Activated naive CD8-positive, alpha-beta T cell treated with anti-CD3 and anti-CD28 coated beads, Interleukin-2, amount 10 ng/mL, durations not matched to agents 7 days and 5 days (primary cell): ENCODE data around the gene HOXA10. TPM values are rescaled to one million over a fixed set of nuclear protein-coding genes. Genes with fewer than 3 reads are reported as not detected.

ENCODE experiments used
- ATAC-seq: fragments of 150-1000 bp; cut with Tn5 transposase; one replicate; pipeline ENCODE4 v1.10.0; 2021; ENCODE audit warnings: low read depth, moderate library complexity
- POLR2A ChIA-PET: fragments of 350-600 bp; sonication (Branson Sonifier 250); formaldehyde crosslinking; loops from one replicate; lab custom pipeline; 2021; ENCODE audit warnings: antibody characterized with exemption; lab: Charles Lee
- DNase-seq: peaks from one replicate; pipeline ENCODE4 v3.0.0; 2021
- H3K27ac Mint-ChIP-seq: one replicate; pipeline ENCODE4 v1.8.0; 2022; ENCODE audit warnings: mild to moderate bottlenecking, mixed read lengths
- H3K27me3 Mint-ChIP-seq: one replicate; pipeline ENCODE4 v1.8.0; 2022; ENCODE audit warnings: mild to moderate bottlenecking, moderate library complexity, mixed read lengths
- H3K36me3 Mint-ChIP-seq: one replicate; pipeline ENCODE4 v1.8.0; 2021; ENCODE audit warnings: mild to moderate bottlenecking, mixed read lengths
- H3K4me1 Mint-ChIP-seq: one replicate; pipeline ENCODE4 v1.8.0; 2021; ENCODE audit warnings: mixed read lengths
- H3K4me3 Mint-ChIP-seq: one replicate; pipeline ENCODE4 v1.8.0; 2022; ENCODE audit warnings: mild to moderate bottlenecking, moderate library complexity, mixed read lengths
- H3K9me3 Mint-ChIP-seq: one replicate; pipeline ENCODE4 v1.8.0; 2021; ENCODE audit warnings: mixed read lengths
- total RNA-seq, 2 experiments: library from RNA; stranded (reverse); gene quantifications; one replicate each; pipeline ENCODE4 v1.2.3, GENCODE V29; 2021

Gene HOXA10
- total RNA-seq, 2 experiments from 2014 or later, result not detected

- Mint-ChIP-seq H3K9me3 (no peaks in the 10 kb centered on the region), H3K27me3 (peaks cover 59% of the 10 kb centered on the region), H3K4me3 (no peak overlapping the region), H3K27ac (no peak overlapping the region), H3K36me3 (no peaks in the 10 kb centered on the region), H3K4me1 (peaks cover 11% of the 10 kb centered on the region)
- POLR2A ChIA-PET, result no interaction called here
- no peak for DNase-seq
- no peak for ATAC-seq
Observed at GRCh38 chr7:27146491-27147198, 27.5 kb downstream of the HOXA10 start.

DNA sequence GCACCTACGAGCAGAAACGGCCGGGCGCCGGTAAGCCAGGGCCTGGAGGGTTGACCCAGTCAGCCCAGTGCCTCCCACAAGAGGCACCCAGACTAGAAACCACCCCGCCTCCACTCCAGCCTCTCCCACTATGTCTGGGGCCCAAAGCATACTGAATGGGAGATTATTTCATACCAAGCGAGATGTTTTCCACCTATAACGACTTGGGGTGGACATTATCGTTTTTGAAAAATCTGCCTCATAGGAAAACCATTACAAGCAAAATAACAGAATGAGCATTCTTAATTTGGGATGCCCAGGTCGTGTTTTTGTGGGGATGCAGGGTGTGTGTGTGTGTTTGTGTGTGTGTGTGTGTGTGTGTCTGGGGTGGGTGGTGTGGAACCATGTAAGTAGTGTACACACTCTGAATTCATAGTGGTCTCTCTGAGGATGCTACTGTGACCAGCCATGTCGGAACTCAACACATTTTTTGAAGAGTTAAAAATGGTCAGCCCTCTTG, 28.2 kb downstream of the HOXA10 start:
- DNase-seq (no peak), ATAC-seq (no peak)
- Mint-ChIP-seq H3K27ac (no peak overlapping the region), H3K4me1 (peaks cover 6% of the 10 kb centered on the region), H3K27me3 (peaks cover 52% of the 10 kb centered on the region), H3K9me3 (no peaks in the 10 kb centered on the region), H3K36me3 (no peaks in the 10 kb centered on the region), H3K4me3 (no peak overlapping the region)
- POLR2A ChIA-PET, result interaction anchor here (0.6 kb wide), 1 partner anchor 49 kb away, joined by 5 read pairs; no protein-coding TSS in a partner anchor

DNA sequence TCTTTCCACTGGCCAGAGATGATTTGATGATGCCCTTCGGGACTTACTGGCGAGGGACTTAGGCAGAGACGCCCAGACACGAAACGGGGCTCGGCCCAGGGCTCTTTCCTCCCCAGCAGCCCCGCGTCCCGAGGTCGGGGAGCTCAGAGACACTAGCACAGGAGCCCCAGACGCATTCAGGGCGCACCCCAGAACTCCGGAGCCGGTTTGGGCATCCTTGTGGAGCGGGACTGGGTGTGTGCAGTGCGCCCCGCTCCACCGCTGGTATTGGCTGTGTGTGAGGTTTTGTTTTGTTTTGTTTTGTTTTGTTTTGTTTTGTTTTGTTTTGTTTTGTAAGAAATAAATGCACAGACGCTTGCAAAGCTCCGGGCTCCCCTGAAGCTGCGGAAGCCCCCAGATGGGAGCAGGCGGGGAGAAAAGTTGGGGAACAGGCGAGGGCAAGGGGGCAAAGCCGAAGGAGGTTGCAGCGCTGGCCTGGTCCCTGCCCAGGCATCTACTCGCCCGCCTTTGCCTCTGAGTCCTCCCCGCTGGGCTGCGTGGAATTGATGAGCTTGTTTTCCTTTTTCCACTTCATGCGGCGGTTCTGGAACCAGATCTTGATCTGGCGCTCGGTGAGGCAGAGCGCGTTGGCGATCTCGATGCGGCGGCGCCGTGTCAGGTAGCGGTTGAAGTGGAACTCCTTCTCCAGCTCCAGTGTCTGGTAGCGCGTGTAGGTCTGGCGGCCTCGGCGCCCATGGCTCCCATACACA, 28.8 kb downstream of the HOXA10 start:
- Mint-ChIP-seq H3K4me1 (peaks cover 3% of the 10 kb centered on the region), H3K4me3 (no peak overlapping the region), H3K36me3 (no peaks in the 10 kb centered on the region), H3K9me3 (no peaks in the 10 kb centered on the region), H3K27me3 (peaks cover 47% of the 10 kb centered on the region), H3K27ac (no peak overlapping the region)
- POLR2A ChIA-PET, result interaction anchor here (0.6 kb wide), 1 partner anchor 48 kb away, joined by 5 read pairs; no protein-coding TSS in a partner anchor
- DNase-seq (no peak), ATAC-seq (no peak)

GRCh38 chr7:27144781-27145164, 29.3 kb downstream of the HOXA10 start:
- Mint-ChIP-seq H3K4me1 (peaks cover 2% of the 10 kb centered on the region), H3K36me3 (no peaks in the 10 kb centered on the region), H3K27me3 (peaks cover 42% of the 10 kb centered on the region), H3K9me3 (no peaks in the 10 kb centered on the region), H3K27ac (no peak overlapping the region), H3K4me3 (no peak overlapping the region)
- ATAC-seq, result no peak
- DNase-seq, result no peak
- POLR2A ChIA-PET, result no interaction called here

- ATAC-seq, result no peak
- Mint-ChIP-seq H3K4me3 (no peak overlapping the region), H3K27me3 (peaks cover 36% of the 10 kb centered on the region), H3K27ac (no peak overlapping the region), H3K4me1 (peaks cover 2% of the 10 kb centered on the region), H3K36me3 (no peaks in the 10 kb centered on the region), H3K9me3 (no peaks in the 10 kb centered on the region)
- POLR2A ChIA-PET, result no interaction called here
- DNase-seq, result no peak
Observed at GRCh38 chr7:27143950-27144780, 30.0 kb downstream of the HOXA10 start.

- DNase-seq (no peak), ATAC-seq (no peak)
- peaks cover 2% of the 10 kb centered on the region for H3K4me1 Mint-ChIP-seq
- H3K27me3 Mint-ChIP-seq, result peaks cover 31% of the 10 kb centered on the region
- H3K27ac Mint-ChIP-seq, result no peak within 1 kb of the TSS
- no peaks in the 10 kb centered on the region for H3K36me3 Mint-ChIP-seq
- POLR2A ChIA-PET, result no interaction called here
- H3K4me3 Mint-ChIP-seq, result no peak within 1 kb of the TSS
- no peaks in the 10 kb centered on the region for H3K9me3 Mint-ChIP-seq
Observed at GRCh38 chr7:27143023-27143949, 30.8 kb downstream of the HOXA10 start, which contains the start of gene HOXA5. HOXA5 (minus strand) TSS chr7:27143681; CDS start chr7:27143607, 74 bp downstream.

DNA sequence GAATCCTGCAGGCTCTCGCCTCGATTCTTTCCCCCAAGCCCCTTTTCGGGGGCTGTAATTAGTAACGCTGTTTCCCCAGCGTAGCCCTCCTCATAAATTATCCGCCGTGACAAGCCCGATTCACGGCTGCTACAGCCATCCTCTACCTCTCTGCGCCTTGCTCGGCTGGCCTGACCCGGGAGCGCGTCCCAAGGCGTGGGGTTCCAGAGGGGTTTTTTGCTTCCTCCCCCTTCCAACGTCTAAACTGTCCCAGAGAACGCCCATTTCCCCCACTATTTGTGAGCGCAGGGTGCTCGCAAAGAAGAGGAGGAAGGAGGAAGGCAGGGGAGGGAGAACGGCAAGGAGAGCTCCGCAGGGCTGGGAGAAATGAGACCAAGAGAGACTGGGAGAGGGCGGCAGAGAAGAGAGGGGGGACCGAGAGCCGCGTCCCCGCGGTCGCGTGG, 31.5 kb downstream of the HOXA10 start:
- ATAC-seq (no peak), DNase-seq (no peak)
- no peak overlapping the region for H3K4me3 Mint-ChIP-seq
- H3K27me3 Mint-ChIP-seq, result peaks cover 32% of the 10 kb centered on the region
- POLR2A ChIA-PET, result no interaction called here
- H3K27ac Mint-ChIP-seq, result no peak overlapping the region
- H3K36me3 Mint-ChIP-seq, result no peaks in the 10 kb centered on the region
- H3K9me3 Mint-ChIP-seq, result no peaks in the 10 kb centered on the region
- H3K4me1 Mint-ChIP-seq, result no peaks in the 10 kb centered on the region

DNA sequence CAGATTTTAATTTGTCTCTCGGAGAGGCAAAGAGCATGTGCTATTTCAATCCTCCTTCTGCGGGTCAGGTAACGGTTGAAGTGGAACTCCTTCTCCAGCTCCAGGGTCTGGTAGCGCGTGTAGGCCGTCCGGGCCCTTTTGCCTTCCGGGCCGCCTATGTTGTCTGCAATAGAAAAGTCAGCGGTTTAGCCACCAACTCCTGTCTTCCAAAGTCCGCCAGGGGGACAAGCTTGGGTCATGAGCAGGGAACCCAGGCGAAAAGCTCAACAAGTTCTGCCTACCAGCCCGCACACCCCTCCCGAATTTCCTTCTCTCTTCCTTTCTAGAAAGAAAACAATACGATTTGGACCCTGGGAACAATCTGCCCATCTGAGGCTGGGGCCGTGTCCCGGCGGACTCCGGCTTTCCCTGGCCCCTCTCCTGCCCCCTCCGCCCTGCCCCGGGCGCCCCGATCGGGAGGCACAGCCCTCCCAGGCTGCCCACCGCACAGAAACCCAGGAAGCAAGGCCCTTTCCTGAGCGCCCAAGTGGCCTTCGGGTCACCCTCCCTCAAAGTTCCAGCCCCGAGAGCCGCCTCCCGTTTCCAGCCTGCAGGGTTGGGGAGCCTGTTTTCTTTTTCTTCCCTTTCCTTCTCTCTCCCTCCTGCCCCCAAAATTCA, 32.1 kb downstream of the HOXA10 start:
- Mint-ChIP-seq H3K36me3 (no peaks in the 10 kb centered on the region), H3K9me3 (no peaks in the 10 kb centered on the region), H3K4me3 (no peak overlapping the region), H3K4me1 (no peaks in the 10 kb centered on the region), H3K27me3 (peaks cover 32% of the 10 kb centered on the region), H3K27ac (no peak overlapping the region)
- no peak for ATAC-seq
- DNase-seq, result no peak
- POLR2A ChIA-PET, result no interaction called here

GRCh38 chr7:27141137-27141922, 32.8 kb downstream of the HOXA10 start:
- POLR2A ChIA-PET, result no interaction called here
- Mint-ChIP-seq H3K4me3 (no peak overlapping the region), H3K27ac (no peak overlapping the region), H3K4me1 (no peaks in the 10 kb centered on the region), H3K27me3 (peaks cover 28% of the 10 kb centered on the region), H3K36me3 (no peaks in the 10 kb centered on the region), H3K9me3 (no peaks in the 10 kb centered on the region)
- DNase-seq, result no peak
- ATAC-seq, result no peak

DNA sequence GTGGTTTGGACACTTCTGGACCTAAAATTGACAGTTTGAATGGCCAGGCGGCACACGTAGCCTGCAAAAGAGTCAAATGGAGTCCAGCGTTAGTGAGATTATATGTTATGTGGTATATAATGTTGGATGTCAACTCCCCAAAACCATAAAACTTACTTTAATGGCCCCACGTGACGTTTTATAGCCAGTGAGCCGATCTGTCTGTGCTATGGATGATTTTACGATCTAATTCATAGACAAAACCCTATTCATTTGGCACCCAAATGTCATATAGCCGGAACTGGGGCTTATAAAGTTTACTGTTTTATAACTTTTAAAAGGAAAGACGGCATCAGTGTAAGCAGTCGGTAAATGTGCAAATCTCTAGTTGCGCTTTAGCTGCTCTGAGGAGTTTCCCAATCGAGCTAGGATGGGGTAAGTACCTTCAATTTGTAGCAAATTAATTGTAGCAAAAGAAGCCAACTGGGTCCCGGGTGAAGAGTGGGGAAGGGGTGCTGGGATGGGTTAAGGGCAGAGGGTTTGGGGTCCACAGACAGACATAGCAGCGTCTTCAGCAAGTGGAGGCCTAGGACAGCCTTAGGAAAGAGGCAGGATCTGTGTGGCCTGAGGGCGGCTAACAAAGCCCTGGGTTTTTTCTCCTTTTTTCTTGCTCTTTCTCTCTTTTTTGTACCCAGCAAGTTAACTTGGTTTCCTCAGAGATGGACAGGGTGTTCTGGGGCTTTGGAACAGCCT, 33.8 kb downstream of the HOXA10 start:
- Mint-ChIP-seq H3K27ac (no peak overlapping the region), H3K4me3 (no peak overlapping the region), H3K27me3 (peaks cover 34% of the 10 kb centered on the region), H3K36me3 (no peaks in the 10 kb centered on the region), H3K4me1 (peaks cover 5% of the 10 kb centered on the region), H3K9me3 (no peaks in the 10 kb centered on the region)
- POLR2A ChIA-PET, result no interaction called here
- DNase-seq (no peak), ATAC-seq (no peak)
